ENCODE data around the gene GATA6.
A peak's percentile ranks its signal among the peaks of the same experiment; 100 is the strongest.

Gene GATA6

GRCh38 chr18:22171258-22172119 lies 2.1 kb downstream of the GATA6 start:
- Mint-ChIP-seq H3K4me3 (peak overlapping the region; percentile 62 to 89), H3K9me3 (no peaks in the 10 kb centered on the region)
- DNase-seq, result no peak

GRCh38 chr18:22172120-22172582 lies 2.8 kb downstream of the GATA6 start:
- Mint-ChIP-seq H3K36me3 (peaks cover 2 to 3% of the 10 kb centered on the region in 2 donors), H3K9me3 (peaks cover 0 to under 1% of the 10 kb centered on the region in 2 donors), H3K4me3 (no peak overlapping the region), H3K27me3 (peaks cover 69 to 73% of the 10 kb centered on the region in 2 donors), H3K27ac (no peak overlapping the region), H3K4me1 (peaks cover 19 to 22% of the 10 kb centered on the region in 2 donors)
- DNase-seq (no peak), ATAC-seq (replicated peaks) (no peak)

More at GRCh38 chr18:22171258-22172119, 2.1 kb downstream of the GATA6 start:
- H3K27me3 Mint-ChIP-seq, result peaks cover 70 to 73% of the 10 kb centered on the region in 2 donors
- no peak for ATAC-seq (replicated peaks)
- H3K27ac Mint-ChIP-seq, result no peak overlapping the region
- peaks cover 2 to 3% of the 10 kb centered on the region in 2 donors for H3K36me3 Mint-ChIP-seq
- peaks cover 19 to 25% of the 10 kb centered on the region in 2 donors for H3K4me1 Mint-ChIP-seq

- DNase-seq (no peak), ATAC-seq (replicated peaks) (no peak)
- H3K27ac Mint-ChIP-seq, result no peak overlapping the region
- peaks cover 0 to 3% of the 10 kb centered on the region in 2 donors for H3K9me3 Mint-ChIP-seq
- H3K4me3 Mint-ChIP-seq, result no peak overlapping the region
- peaks cover 2 to 4% of the 10 kb centered on the region in 2 donors for H3K36me3 Mint-ChIP-seq
- H3K4me1 Mint-ChIP-seq, result peaks cover 19 to 22% of the 10 kb centered on the region in 2 donors
- peaks cover 70 to 77% of the 10 kb centered on the region in 2 donors for H3K27me3 Mint-ChIP-seq
These were observed 3.2 kb downstream of the GATA6 start for GRCh38 chr18:22172594-22173049.

GRCh38 chr18:22173221-22173927 lies 4.0 kb downstream of the GATA6 start:
- no peak overlapping the region for H3K4me3 Mint-ChIP-seq
- no peak for DNase-seq
- H3K27ac Mint-ChIP-seq, result no peak overlapping the region
- peaks cover 65 to 72% of the 10 kb centered on the region in 2 donors for H3K27me3 Mint-ChIP-seq
- peaks cover 2 to 4% of the 10 kb centered on the region in 2 donors for H3K36me3 Mint-ChIP-seq
- H3K4me1 Mint-ChIP-seq, result peaks cover 15 to 22% of the 10 kb centered on the region in 2 donors
- ATAC-seq (replicated peaks), result no peak
- H3K9me3 Mint-ChIP-seq, result peaks cover 0 to 3% of the 10 kb centered on the region in 2 donors

- H3K9me3 Mint-ChIP-seq, result peaks cover 0 to 3% of the 10 kb centered on the region in 2 donors
- peaks cover 61 to 68% of the 10 kb centered on the region in 2 donors for H3K27me3 Mint-ChIP-seq
- peaks cover 2 to 4% of the 10 kb centered on the region in 2 donors for H3K36me3 Mint-ChIP-seq
- DNase-seq (no peak), ATAC-seq (replicated peaks) (no peak)
- H3K27ac Mint-ChIP-seq, result no peak overlapping the region
- H3K4me1 Mint-ChIP-seq, result peaks cover 12 to 22% of the 10 kb centered on the region in 2 donors
- no peak overlapping the region for H3K4me3 Mint-ChIP-seq
These were observed 4.5 kb downstream of the GATA6 start for GRCh38 chr18:22173928-22174301.

GRCh38 chr18:22174341-22175145 lies 5.2 kb downstream of the GATA6 start:
- H3K9me3 Mint-ChIP-seq, result peaks cover 0 to 3% of the 10 kb centered on the region in 2 donors
- peaks cover 2 to 4% of the 10 kb centered on the region in 2 donors for H3K36me3 Mint-ChIP-seq
- ATAC-seq (replicated peaks) (peak in 1 of 2 donors; percentile 27), DNase-seq (no peak)
- H3K27me3 Mint-ChIP-seq, result peaks cover 56 to 62% of the 10 kb centered on the region in 2 donors
- no peak overlapping the region for H3K27ac Mint-ChIP-seq
- peaks cover 10 to 17% of the 10 kb centered on the region in 2 donors for H3K4me1 Mint-ChIP-seq
- no peak overlapping the region for H3K4me3 Mint-ChIP-seq

- DNase-seq (no peak), ATAC-seq (replicated peaks) (no peak)
- peaks cover 55 to 61% of the 10 kb centered on the region in 2 donors for H3K27me3 Mint-ChIP-seq
- H3K9me3 Mint-ChIP-seq, result peaks cover 0 to 3% of the 10 kb centered on the region in 2 donors
- H3K36me3 Mint-ChIP-seq, result peaks cover 2 to 3% of the 10 kb centered on the region in 2 donors
- no peak overlapping the region for H3K27ac Mint-ChIP-seq
- peaks cover 4 to 9% of the 10 kb centered on the region in 2 donors for H3K4me1 Mint-ChIP-seq
- no peak overlapping the region for H3K4me3 Mint-ChIP-seq
These were observed 6.0 kb downstream of the GATA6 start for GRCh38 chr18:22175346-22175745.

- H3K4me1 Mint-ChIP-seq, result no peaks in the 10 kb centered on the region
- ATAC-seq (replicated peaks) (no peak), DNase-seq (no peak)
- H3K27ac Mint-ChIP-seq, result no peak overlapping the region
- peaks cover 47 to 52% of the 10 kb centered on the region in 2 donors for H3K27me3 Mint-ChIP-seq
- H3K4me3 Mint-ChIP-seq, result no peak overlapping the region
- H3K36me3 Mint-ChIP-seq, result peaks cover 0 to 1% of the 10 kb centered on the region in 2 donors
- peaks cover 0 to 3% of the 10 kb centered on the region in 2 donors for H3K9me3 Mint-ChIP-seq
These were observed 7.3 kb downstream of the GATA6 start for GRCh38 chr18:22176420-22177326.

GRCh38 chr18:22177327-22177871 lies 8.0 kb downstream of the GATA6 start:
- H3K4me3 Mint-ChIP-seq, result no peak overlapping the region
- H3K27me3 Mint-ChIP-seq, result peaks cover 45 to 48% of the 10 kb centered on the region in 2 donors
- ATAC-seq (replicated peaks) (no peak), DNase-seq (no peak)
- peaks cover 0 to 3% of the 10 kb centered on the region in 2 donors for H3K9me3 Mint-ChIP-seq
- H3K4me1 Mint-ChIP-seq, result no peaks in the 10 kb centered on the region
- no peak overlapping the region for H3K27ac Mint-ChIP-seq
- peaks cover 0 to 1% of the 10 kb centered on the region in 2 donors for H3K36me3 Mint-ChIP-seq

- Mint-ChIP-seq H3K27ac (no peak overlapping the region), H3K36me3 (peaks cover 0 to 1% of the 10 kb centered on the region in 2 donors), H3K9me3 (peaks cover 0 to 3% of the 10 kb centered on the region in 2 donors), H3K27me3 (peaks cover 28 to 30% of the 10 kb centered on the region in 2 donors), H3K4me3 (no peak overlapping the region), H3K4me1 (no peaks in the 10 kb centered on the region)
- no peak for ATAC-seq (replicated peaks)
- no peak for DNase-seq
These were observed 9.8 kb downstream of the GATA6 start for GRCh38 chr18:22179174-22179573.

GRCh38 chr18:22179631-22180030 lies 10.2 kb downstream of the GATA6 start:
- H3K9me3 Mint-ChIP-seq, result peaks cover 0 to 3% of the 10 kb centered on the region in 2 donors
- peaks cover 0 to 1% of the 10 kb centered on the region in 2 donors for H3K36me3 Mint-ChIP-seq
- peaks cover 28 to 29% of the 10 kb centered on the region in 2 donors for H3K27me3 Mint-ChIP-seq
- no peak overlapping the region for H3K4me3 Mint-ChIP-seq
- DNase-seq, result no peak
- H3K27ac Mint-ChIP-seq, result no peak overlapping the region
- no peaks in the 10 kb centered on the region for H3K4me1 Mint-ChIP-seq
- ATAC-seq (replicated peaks), result no peak

- H3K27ac Mint-ChIP-seq, result no peak overlapping the region
These were observed 11.3 kb downstream of the GATA6 start for GRCh38 chr18:22180722-22181121.

More at GRCh38 chr18:22180722-22181121, 11.3 kb downstream of the GATA6 start:
- Mint-ChIP-seq H3K9me3 (peaks cover 0 to 3% of the 10 kb centered on the region in 2 donors), H3K4me3 (no peak overlapping the region), H3K4me1 (no peaks in the 10 kb centered on the region), H3K27me3 (peaks cover 21 to 22% of the 10 kb centered on the region in 2 donors), H3K36me3 (peaks cover 0 to 1% of the 10 kb centered on the region in 2 donors)
- no peak for ATAC-seq (replicated peaks)
- DNase-seq, result no peak

Measured in stimulated activated naive B cell treated with anti-CD40 and anti-IgM and Interleukin-4, amounts not matched to agents 10 μg/mL and 1 μg/mL and 100 μg/mL, for 72 hours (primary cell).